Activated naive CD8-positive, alpha-beta T cell treated with anti-CD3 and anti-CD28 coated beads for 36 hours (primary cell): ENCODE data around the gene MSX1. TPM values are rescaled to one million over a fixed set of nuclear protein-coding genes. Genes with fewer than 3 reads are reported as not detected.

Experiments
- DNase-seq: peaks from one replicate; pipeline ENCODE4 v3.0.0; 2021
- H3K27ac Mint-ChIP-seq: one replicate; pipeline ENCODE4 v1.8.0; 2022; ENCODE audit warnings: mild to moderate bottlenecking, moderate library complexity, mixed read lengths
- H3K27me3 Mint-ChIP-seq: one replicate; pipeline ENCODE4 v1.8.0; 2022; ENCODE audit warnings: mild to moderate bottlenecking, mixed read lengths
- H3K36me3 Mint-ChIP-seq: one replicate; pipeline ENCODE4 v1.8.0; 2021; ENCODE audit warnings: mild to moderate bottlenecking, mixed read lengths
- H3K4me1 Mint-ChIP-seq: one replicate; pipeline ENCODE4 v1.8.0; 2021; ENCODE audit warnings: mixed read lengths
- H3K4me3 Mint-ChIP-seq: one replicate; pipeline ENCODE4 v1.8.0; 2022; ENCODE audit warnings: mild to moderate bottlenecking, moderate library complexity, mixed read lengths
- H3K9me3 Mint-ChIP-seq: one replicate; pipeline ENCODE4 v1.8.0; 2022; ENCODE audit warnings: mixed read lengths
- total RNA-seq, 2 experiments: library from RNA; stranded (reverse); gene quantifications; one replicate each; pipeline ENCODE4 v1.2.3, GENCODE V29; 2021

The MSX1 gene
- total RNA-seq, 2 experiments from 2014 or later, result 0.10 to 0.14 TPM

GRCh38 chr4:4831825-4832224, 27.6 kb upstream of the MSX1 start:
- no peak overlapping the region for H3K27ac Mint-ChIP-seq
- no peaks in the 10 kb centered on the region for H3K4me1 Mint-ChIP-seq
- H3K36me3 Mint-ChIP-seq, result no peaks in the 10 kb centered on the region
- H3K9me3 Mint-ChIP-seq, result peaks cover 15% of the 10 kb centered on the region
- DNase-seq, result no peak
- H3K4me3 Mint-ChIP-seq, result no peak overlapping the region
- H3K27me3 Mint-ChIP-seq, result peaks cover 5% of the 10 kb centered on the region

- H3K27me3 Mint-ChIP-seq, result peaks cover 7% of the 10 kb centered on the region
- no peak overlapping the region for H3K27ac Mint-ChIP-seq
- no peaks in the 10 kb centered on the region for H3K36me3 Mint-ChIP-seq
- H3K4me3 Mint-ChIP-seq, result no peak overlapping the region
- peaks cover 15% of the 10 kb centered on the region for H3K9me3 Mint-ChIP-seq
- DNase-seq, result no peak
- H3K4me1 Mint-ChIP-seq, result no peaks in the 10 kb centered on the region
These were observed 23.4 kb upstream of the MSX1 start for GRCh38 chr4:4836044-4836443.

GRCh38 chr4:4837316-4837715, 22.1 kb upstream of the MSX1 start:
- H3K27ac Mint-ChIP-seq, result no peak overlapping the region
- no peaks in the 10 kb centered on the region for H3K36me3 Mint-ChIP-seq
- no peak overlapping the region for H3K4me3 Mint-ChIP-seq
- H3K9me3 Mint-ChIP-seq, result peaks cover 15% of the 10 kb centered on the region
- DNase-seq, result no peak
- peaks cover 10% of the 10 kb centered on the region for H3K27me3 Mint-ChIP-seq
- no peaks in the 10 kb centered on the region for H3K4me1 Mint-ChIP-seq

DNA sequence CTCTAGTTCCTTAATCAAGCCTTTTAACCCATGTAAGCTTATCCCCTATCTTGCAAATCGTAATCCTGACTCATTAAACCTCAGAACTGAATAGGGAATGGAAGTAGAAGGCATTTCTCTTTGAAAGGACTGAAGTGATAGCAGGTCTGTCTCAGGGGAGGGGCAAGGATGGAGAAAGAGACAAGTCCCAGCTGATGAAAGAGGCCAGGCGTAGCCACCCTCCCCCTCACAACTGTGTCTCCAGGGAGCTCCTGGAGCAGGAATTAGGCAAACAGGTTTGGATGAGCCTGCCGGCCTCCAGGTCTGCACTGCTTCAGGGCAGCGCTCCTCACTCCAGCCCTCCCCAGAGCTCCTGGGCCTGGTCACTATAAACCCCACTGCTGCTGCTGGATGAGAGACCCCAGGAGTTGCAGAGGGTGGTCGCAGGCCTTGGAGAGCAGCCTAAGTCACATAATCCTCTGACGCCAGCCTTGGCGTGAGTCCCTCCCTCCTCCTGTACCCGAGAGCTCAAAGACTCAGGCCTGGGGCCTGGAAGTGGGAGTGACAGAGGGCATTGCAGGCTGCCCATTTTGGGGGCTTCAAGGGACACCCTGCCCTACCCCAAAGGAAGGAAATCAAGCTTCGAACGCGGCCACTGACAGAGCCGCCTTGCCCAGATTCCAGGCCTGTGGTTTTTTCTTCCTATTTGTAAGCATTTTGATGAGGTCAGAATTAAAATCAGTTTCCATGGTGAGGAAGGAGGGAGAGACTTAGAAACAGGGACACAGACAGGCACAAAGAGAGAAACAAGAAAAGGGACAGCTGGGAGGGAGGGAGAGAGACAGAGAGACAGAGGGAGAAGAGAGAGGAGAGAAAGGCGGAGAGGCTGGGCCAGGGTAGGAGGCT, 21.2 kb upstream of the MSX1 start:
- no peak overlapping the region for H3K27ac Mint-ChIP-seq
- no peak overlapping the region for H3K4me3 Mint-ChIP-seq

GRCh38 chr4:4838936-4839810, 20.3 kb upstream of the MSX1 start:
- Mint-ChIP-seq H3K4me1 (peaks cover 1% of the 10 kb centered on the region), H3K27ac (no peak overlapping the region), H3K9me3 (peaks cover 9% of the 10 kb centered on the region), H3K27me3 (peaks cover 20% of the 10 kb centered on the region), H3K36me3 (no peaks in the 10 kb centered on the region), H3K4me3 (no peak overlapping the region)
- DNase-seq, result no peak

More for the DNA sequence above, 21.2 kb upstream of the MSX1 start:
- H3K36me3 Mint-ChIP-seq, result no peaks in the 10 kb centered on the region
- DNase-seq, result no peak
- peaks cover 15% of the 10 kb centered on the region for H3K9me3 Mint-ChIP-seq
- peaks cover 1% of the 10 kb centered on the region for H3K4me1 Mint-ChIP-seq
- peaks cover 13% of the 10 kb centered on the region for H3K27me3 Mint-ChIP-seq

DNA sequence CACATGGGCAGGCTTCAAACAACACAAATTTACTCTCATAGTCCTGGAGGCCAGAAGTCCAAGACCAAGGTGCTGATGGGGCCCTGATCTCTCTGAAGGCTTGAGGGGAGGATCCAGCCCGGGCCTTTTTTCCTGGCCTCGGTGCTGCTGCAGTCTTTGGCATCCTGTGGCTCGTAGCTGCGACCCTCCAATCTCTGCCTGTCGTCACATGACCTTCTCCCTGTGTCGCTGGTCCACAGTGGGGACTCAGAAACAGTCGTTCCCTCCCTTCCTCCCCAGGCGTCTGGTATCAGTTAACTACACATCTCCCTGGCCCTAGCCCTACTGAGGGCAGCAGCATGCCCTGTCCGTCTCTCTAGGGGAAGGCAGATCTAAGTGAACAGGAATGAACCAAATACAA, 19.1 kb upstream of the MSX1 start:
- Mint-ChIP-seq H3K4me3 (no peak overlapping the region), H3K36me3 (no peaks in the 10 kb centered on the region), H3K4me1 (peaks cover 1% of the 10 kb centered on the region)

DNA sequence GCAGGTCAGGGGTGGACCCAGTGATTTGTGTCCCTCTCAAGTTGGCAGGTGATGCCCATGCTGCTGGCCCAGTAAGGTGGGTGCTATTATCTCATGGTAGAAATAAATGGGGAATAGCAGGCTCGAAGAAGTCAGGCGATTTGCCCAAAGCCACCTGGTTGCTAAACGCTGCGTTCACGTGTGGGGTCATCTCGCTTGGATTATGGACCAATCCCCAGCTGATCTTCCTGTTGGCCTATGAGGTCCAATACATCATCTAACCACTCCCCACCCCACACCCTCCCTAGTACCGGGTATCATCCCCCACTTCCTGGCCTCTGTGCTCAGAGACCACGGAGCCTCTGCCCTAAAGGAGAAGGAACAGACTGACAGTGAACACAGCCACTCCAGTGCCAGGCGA, 18.3 kb upstream of the MSX1 start:
- Mint-ChIP-seq H3K4me1 (peaks cover 1% of the 10 kb centered on the region), H3K4me3 (no peak overlapping the region), H3K27me3 (peaks cover 37% of the 10 kb centered on the region), H3K9me3 (peaks cover under 1% of the 10 kb centered on the region), H3K36me3 (no peaks in the 10 kb centered on the region), H3K27ac (no peak overlapping the region)
- no peak for DNase-seq

More for the DNA sequence above, 19.1 kb upstream of the MSX1 start:
- Mint-ChIP-seq H3K27me3 (peaks cover 31% of the 10 kb centered on the region), H3K9me3 (peaks cover 2% of the 10 kb centered on the region), H3K27ac (no peak overlapping the region)
- DNase-seq, result no peak

DNA sequence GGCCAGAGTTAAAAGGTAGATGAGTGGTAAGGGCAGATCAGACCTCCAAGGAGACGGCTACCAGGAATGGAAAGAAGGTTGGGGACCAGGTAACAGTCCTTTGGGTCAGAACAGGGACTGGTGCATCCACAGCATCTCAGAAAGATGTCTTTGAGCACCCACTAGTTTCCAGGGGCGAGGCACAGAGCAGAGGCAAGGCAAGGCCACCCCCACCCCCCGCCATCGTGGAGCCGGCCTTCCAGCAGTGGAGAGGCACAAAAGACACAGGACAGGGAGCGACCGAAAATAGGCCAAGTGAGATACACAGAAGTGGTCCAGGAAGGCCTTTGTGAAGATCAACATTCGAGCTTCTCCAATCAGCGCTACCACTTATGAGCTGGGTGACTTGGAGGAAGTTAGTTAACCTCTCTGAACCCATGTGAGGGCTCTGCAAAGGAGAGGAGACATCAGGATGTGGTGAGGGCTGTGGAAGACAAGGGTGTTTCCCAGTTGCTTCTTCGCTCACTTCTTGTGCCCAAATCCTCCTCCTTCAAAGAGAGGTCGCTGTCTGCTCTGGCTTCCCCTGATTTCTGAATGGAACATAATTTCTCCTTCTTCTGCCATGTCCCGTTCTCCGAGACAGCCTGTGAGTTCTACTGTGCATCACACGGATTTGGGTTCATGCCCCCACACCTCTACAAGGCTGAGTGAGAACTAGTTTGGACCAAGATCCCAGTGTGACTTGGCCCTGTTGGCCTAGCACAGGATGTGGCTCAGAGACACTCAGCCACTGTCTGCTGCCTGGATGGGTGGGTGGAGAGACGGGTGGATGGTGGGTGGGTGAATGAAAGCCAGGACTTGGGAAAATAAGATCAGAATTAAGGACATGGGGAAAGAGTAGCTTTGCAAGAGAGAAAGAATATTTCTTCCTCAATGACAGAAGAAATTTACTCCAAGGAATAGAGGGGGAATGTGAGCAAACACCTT, 16.7 kb upstream of the MSX1 start:
- DNase-seq, result no peak
- H3K36me3 Mint-ChIP-seq, result no peaks in the 10 kb centered on the region
- H3K4me1 Mint-ChIP-seq, result peaks cover 1% of the 10 kb centered on the region
- no peak overlapping the region for H3K27ac Mint-ChIP-seq
- H3K4me3 Mint-ChIP-seq, result no peak overlapping the region
- H3K27me3 Mint-ChIP-seq, result peaks cover 45% of the 10 kb centered on the region
- H3K9me3 Mint-ChIP-seq, result no peaks in the 10 kb centered on the region

DNA sequence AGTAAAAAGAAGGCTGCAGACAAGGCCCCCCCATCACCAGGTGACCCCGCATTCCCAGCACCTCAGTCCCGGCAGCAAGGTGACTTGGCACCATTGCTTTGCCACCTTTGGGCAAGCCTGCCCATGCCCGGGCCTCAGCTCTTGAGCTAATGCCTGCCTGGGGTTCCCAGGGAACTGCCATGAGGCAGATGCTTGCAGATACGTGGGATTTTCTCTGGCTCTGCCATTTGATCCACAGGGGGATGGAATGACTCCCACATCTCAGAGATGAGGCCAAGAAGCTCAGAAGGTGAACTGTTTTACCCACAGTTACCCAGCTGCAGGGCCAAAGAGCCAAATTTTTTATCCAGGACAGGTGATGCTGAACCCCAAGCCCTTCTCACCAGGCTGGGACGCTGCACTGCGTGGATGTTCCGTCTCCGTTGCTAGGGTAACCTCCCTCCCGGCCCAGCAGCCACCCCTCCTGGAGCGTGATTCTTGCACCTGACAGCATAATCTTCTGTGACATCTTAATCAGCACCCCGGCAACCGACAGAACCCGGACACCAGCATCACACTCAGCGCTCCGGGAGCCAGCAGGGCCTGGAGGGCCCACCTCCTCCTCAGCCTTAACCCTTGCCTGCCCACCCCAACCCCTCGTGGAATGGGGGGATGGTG, 15.7 kb upstream of the MSX1 start:
- H3K9me3 Mint-ChIP-seq, result no peaks in the 10 kb centered on the region
- peaks cover 53% of the 10 kb centered on the region for H3K27me3 Mint-ChIP-seq
- peaks cover 1% of the 10 kb centered on the region for H3K4me1 Mint-ChIP-seq

GRCh38 chr4:4845027-4845426, 14.4 kb upstream of the MSX1 start:
- peaks cover 58% of the 10 kb centered on the region for H3K27me3 Mint-ChIP-seq
- H3K4me3 Mint-ChIP-seq, result no peak overlapping the region
- no peaks in the 10 kb centered on the region for H3K9me3 Mint-ChIP-seq
- no peak overlapping the region for H3K27ac Mint-ChIP-seq
- no peak for DNase-seq
- H3K36me3 Mint-ChIP-seq, result no peaks in the 10 kb centered on the region
- peaks cover 1% of the 10 kb centered on the region for H3K4me1 Mint-ChIP-seq

More for the DNA sequence above, 15.7 kb upstream of the MSX1 start:
- Mint-ChIP-seq H3K36me3 (no peaks in the 10 kb centered on the region), H3K27ac (no peak overlapping the region), H3K4me3 (no peak overlapping the region)
- no peak for DNase-seq

GRCh38 chr4:4847011-4847410, 12.5 kb upstream of the MSX1 start:
- H3K4me3 Mint-ChIP-seq, result no peak overlapping the region
- no peak overlapping the region for H3K27ac Mint-ChIP-seq
- peaks cover 1% of the 10 kb centered on the region for H3K4me1 Mint-ChIP-seq
- H3K9me3 Mint-ChIP-seq, result no peaks in the 10 kb centered on the region
- H3K36me3 Mint-ChIP-seq, result no peaks in the 10 kb centered on the region
- DNase-seq, result no peak
- H3K27me3 Mint-ChIP-seq, result peaks cover 68% of the 10 kb centered on the region

DNA sequence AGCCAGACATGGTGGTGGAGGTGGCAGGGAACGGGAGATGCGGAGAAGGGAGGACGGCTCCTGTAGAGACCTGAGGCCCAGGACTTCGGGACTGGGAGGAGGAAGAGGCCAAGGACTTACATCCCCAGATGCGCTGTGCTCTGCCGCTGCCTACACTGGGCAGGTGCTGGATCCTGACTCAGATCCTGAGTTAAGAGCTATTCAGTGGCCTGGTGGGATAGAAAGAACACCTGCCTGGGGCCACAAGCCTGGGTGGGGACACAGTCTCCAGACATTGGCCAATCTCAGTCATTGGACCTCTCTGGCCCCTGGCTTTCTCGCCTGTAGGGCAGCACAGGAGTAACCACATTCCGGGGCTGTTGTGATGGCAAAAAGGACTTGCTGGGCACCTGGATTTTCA, 10.9 kb upstream of the MSX1 start:
- no peak for DNase-seq
- Mint-ChIP-seq H3K27me3 (peaks cover 75% of the 10 kb centered on the region), H3K36me3 (no peaks in the 10 kb centered on the region), H3K9me3 (no peaks in the 10 kb centered on the region), H3K4me1 (peaks cover 8% of the 10 kb centered on the region), H3K27ac (no peak overlapping the region), H3K4me3 (no peak overlapping the region)

GRCh38 chr4:4849106-4849505, 10.4 kb upstream of the MSX1 start:
- Mint-ChIP-seq H3K9me3 (no peaks in the 10 kb centered on the region), H3K4me3 (no peak overlapping the region), H3K36me3 (peaks cover under 1% of the 10 kb centered on the region), H3K4me1 (peaks cover 9% of the 10 kb centered on the region), H3K27ac (no peak overlapping the region), H3K27me3 (peaks cover 77% of the 10 kb centered on the region)
- DNase-seq, result no peak

- Mint-ChIP-seq H3K4me3 (no peak overlapping the region), H3K27me3 (peaks cover 77% of the 10 kb centered on the region), H3K4me1 (peaks cover 13% of the 10 kb centered on the region), H3K36me3 (peaks cover 2% of the 10 kb centered on the region), H3K9me3 (no peaks in the 10 kb centered on the region), H3K27ac (no peak overlapping the region)
- DNase-seq, result no peak
These were observed 9.8 kb upstream of the MSX1 start for GRCh38 chr4:4849524-4850193.
